HL-60/S4 (cell line): ENCODE data around the gene CLCN6.

Source experiments
- in situ Hi-C: fragments of 300-500 bp; cut with MboI; formaldehyde crosslinking; loops from 2 replicates; pipeline ENCODE4 v1.14.3; 2022; ENCODE audit warnings: low sequenced_read_pairs

CLCN6 gene

DNA sequence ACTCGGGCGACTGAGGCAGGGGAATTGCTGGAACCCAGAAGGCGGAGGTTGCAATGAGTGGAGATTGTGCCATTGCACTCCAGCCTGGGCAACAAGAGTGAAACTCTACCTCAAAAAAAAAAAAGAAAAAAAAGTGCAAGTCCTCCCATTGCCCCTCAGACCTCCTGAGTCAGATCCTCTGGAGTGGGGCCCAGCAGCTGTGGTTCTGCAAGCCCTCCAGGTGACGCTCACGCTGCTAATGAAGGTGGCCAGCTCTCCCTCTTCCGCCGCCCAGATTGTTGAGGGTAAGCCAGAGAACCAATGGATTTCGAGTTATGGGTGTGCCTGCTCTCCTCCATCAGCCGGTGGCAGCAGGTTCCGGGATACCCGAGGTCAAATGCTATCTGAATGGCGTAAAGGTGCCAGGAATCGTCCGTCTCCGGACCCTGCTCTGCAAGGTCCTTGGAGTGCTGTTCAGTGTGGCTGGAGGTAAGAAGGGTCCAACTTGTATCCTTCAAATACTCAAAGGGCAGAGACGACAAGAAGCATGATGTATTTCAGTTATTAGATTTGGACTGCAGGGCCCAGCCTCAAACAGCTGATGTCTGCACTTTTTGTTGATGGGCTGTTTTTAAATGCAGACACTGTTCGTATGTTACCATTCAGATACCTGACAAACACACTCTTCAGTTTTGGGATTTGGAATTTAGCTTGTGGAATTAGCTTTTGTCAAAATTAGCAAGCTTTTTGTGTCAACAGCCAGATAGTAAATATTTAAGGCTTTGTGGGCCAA, 17.6 kb downstream of the CLCN6 start:
- in situ Hi-C loops, result no loop called here

GRCh38 chr1:11825131-11825530, 19.1 kb downstream of the CLCN6 start:
- in situ Hi-C loops, result no loop called here

- in situ Hi-C loops, result no loop called here
Measured at GRCh38 chr1:11826946-11827345, 21.0 kb downstream of the CLCN6 start.

DNA sequence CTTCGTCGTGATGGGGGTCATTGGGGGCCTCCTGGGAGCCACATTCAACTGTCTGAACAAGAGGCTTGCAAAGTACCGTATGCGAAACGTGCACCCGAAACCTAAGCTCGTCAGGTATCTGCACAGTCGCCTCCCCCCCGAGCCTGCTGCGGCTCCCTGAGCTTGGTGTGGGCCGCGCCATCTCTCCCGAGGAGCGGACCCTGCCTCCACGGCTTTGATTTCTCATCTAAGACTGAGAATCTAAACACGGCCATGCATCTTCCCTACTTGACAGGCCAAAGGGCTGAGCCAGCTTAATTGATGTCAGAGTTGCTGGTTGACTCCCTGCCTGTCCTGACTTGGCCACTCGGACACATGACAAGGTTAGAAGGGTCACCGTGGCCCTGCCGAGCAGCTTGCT, 22.5 kb downstream of the CLCN6 start:
- in situ Hi-C loops, result no loop called here

DNA sequence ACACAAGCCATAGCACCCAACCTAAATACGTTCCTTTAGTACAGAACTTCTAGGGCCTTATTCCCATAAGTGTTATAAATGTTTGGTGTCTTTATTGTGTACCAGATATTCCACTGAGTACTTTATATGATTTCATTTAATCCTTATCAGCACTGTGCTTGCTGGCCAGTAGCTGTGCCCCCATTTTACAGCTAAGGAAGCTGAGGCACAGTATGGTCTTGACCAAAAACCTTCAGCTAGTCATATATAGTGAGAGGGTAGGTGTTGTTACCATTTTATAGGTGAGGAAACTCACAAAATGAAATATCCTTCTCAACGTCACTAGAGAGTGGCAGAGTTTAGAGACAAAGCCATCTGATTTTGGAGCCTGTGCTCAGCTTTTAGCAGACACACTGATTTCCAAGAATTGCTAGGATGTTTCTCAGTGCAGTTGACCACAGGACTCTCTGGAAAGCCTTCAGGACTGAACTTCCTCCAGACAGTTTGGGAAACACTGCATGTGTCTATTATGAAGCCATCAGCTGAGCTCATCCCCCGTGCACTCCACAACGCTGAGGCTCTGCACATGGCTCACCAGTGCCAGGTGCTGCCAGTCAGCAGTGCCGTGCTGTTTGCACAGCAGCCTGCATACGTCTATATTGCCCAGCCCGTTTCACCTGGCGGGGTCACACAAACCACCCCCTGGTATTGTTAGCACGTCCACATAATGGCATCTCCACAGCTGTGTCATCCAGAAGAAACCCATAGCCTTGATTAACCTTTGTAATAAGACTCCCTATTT, 26.1 kb downstream of the CLCN6 start:
- in situ Hi-C loops, result no loop called here

- in situ Hi-C loops, result no loop called here
Measured at GRCh38 chr1:11833497-11833896, 27.5 kb downstream of the CLCN6 start.

- in situ Hi-C loops, result no loop called here
Measured at GRCh38 chr1:11833900-11834299, 27.9 kb downstream of the CLCN6 start.

DNA sequence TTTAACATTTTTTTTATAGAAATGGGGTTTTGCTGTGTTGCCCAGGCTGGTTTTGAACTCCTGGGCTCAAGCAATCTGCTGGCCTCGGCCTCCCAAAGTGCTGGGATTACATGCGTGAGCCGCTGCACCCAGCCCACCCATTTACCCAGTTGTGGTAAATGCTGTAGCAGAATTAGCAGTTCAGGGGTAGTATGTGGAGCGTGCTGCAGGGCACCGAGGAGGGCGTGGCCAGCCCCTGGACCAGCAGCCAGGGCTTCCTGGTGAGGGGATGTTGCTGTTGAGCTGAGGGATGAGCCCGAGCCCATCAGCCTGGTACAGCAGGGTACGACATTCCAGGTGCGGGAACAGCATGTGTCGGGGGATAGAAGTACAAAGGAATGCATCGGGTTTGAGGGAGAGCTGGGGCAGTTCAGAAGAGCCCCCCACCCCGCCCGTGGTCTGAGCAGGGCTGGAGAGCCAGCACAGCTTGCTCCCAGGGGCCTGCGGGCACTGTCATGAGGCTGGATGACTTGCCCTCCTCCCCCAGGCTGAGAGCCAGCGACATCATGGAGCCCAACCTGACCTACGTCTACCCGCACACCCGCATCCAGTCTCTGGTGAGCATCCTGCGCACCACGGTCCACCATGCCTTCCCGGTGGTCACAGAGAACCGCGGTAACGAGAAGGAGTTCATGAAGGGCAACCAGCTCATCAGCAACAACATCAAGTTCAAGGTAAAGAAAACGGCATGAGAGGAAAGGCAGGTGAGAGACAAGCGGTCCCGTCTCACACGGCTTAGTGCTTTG, 29.6 kb downstream of the CLCN6 start:
- in situ Hi-C loops, result no loop called here

DNA sequence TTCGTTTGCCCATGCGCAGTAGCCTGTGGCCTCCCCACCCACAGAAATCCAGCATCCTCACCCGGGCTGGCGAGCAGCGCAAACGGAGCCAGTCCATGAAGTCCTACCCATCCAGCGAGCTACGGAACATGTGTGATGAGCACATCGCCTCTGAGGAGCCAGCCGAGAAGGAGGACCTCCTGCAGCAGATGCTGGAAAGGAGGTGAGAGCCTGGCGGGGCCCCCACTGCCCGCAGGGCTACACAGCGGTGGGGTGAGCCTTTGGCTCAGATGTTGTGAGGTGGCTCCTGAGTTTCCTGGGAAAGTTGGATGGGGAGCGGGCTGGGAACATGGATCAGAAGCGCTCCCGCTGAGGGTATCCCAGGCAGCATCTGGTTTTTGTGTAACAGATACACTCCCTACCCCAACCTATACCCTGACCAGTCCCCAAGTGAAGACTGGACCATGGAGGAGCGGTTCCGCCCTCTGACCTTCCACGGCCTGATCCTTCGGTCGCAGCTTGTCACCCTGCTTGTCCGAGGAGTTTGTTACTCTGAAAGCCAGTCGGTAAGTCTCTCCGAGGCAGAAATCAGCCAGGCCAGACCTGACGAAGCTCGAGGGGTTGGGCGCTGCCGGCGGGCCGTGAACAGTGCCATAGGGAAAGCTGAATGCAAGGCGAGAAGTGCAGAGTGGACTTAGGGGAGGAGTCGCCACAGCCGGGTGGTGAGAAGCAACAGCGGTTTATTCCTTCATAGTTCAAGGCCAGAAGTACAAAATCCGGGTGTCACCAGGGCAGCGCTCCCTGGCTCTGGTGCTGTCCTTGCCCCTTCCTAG, 31.2 kb downstream of the CLCN6 start:
- in situ Hi-C loops, result no loop called here

GRCh38 chr1:11837767-11838348, 31.9 kb downstream of the CLCN6 start:
- in situ Hi-C loops, result no loop called here

- in situ Hi-C loops, result no loop called here
Measured at GRCh38 chr1:11838349-11839272, 32.6 kb downstream of the CLCN6 start.

DNA sequence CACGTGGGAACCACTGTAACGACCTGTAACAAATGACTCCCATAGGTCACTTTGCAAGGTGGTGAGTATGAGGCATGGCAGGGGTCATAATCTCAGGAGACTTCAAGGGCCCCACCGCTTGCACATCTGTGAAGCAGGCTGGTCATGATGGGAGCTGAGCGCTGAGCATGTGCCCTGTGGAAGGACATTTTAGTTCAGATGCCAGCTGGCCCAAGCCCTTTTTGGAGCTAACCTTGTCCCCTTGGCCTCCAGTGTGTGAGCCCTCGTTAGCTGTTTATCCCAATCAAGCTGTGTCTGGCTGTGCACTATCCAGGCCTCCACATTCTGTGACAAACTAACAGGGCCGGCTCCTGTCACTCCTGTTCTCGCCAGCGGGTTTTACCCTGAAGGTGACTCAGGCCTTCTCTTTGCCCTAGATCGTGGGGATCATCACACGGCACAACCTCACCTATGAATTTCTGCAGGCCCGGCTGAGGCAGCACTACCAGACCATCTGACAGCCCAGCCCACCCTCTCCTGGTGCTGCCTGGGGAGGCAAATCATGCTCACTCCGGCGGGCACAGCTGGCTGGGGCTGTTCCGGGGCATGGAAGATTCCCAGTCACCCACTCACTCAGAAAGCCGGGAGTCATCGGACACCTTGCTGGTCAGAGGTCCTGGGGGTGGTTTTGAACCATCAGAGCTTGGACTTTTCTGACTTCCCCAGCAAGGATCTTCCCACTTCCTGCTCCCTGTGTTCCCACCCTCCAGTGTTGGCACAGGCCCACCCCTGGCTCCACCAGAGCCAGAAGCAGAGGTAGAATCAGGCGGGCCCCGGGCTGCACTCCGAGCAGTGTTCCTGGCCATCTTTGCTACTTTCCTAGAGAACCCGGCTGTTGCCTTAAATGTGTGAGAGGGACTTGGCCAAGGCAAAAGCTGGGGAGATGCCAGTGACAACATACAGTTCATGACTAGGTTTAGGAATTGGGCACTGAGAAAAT, 34.0 kb downstream of the CLCN6 start:
- in situ Hi-C loops, result loop anchor here (5.0 kb wide), 1 partner anchor 52 kb away; no protein-coding TSS in a partner anchor

DNA sequence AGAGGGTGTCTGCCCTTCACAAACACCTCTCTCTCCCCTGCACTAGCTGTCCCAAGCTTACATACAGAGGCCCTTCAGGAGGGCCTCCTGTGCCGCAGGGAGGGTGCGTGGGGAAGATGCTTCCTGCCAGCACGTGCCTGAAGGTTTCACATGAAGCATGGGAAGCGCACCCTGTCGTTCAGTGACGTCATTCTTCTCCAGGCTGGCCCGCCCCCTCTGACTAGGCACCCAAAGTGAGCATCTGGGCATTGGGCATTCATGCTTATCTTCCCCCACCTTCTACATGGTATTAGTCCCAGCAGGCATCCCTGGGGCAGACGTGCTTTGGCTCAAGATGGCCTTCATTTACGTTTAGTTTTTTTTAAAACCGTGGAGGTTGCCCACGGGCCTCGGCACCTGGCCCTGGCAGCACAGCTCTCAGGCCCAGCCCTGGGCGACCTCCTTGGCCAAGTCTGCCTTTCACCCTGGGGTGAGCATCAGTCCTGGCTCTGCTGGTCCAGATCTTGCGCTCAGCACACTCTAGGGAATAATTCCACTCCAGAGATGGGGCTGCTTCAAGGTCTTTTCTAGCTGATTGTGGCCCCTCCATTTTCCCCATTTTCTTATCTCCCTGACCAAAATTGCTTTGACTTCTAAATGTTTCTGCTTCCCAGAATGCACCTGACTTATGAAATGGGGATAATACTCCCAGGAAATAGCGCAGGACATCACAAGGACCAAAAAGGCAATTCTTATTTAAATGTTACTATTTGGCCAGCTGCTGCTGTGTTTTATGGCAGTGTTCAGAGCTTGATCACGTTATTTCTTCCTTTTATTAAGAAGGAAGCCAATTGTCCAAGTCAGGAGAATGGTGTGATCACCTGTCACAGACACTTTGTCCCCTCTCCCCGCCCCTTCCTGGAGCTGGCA, 35.5 kb downstream of the CLCN6 start:
- in situ Hi-C loops, result loop anchor here (5.0 kb wide), 1 partner anchor 51 kb away; no protein-coding TSS in a partner anchor

DNA sequence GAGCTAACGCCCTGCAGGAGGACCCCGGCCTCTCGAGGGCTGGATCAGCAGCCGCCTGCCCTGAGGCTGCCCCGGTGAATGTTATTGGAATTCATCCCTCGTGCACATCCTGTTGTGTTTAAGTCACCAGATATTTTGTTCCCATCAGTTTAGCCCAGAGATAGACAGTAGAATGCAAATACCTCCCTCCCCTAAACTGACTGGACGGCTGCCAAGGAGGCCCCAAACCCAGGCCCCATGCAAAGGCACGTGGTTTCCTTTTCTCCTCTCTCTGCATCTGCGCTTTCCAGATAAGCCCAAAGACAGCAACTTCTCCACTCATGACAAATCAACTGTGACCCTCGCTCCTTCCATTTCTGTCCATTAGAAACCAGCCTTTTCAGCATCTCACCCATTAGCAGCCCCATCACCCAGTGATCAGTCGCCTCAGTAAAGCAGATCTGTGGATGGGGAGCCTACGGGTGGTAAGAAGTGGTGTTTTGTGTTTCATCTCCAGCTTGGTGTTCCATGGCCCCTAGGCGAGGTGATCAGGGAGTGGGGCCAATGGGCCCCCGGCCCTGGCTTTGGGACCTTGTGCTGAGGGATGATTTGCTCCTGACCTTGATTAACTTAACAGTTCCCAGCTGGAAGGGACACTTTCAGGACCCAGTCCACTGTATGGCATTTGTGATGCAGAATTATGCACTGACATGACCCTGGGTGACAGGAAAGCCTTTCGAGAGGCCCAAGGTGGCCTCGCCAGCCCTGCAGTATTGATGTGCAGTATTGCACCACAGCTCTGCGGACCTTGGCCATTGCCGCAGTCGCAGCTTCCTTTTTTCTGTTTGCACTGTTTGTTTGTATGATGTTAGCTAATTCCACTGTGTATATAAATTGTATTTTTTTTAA, 36.4 kb downstream of the CLCN6 start:
- in situ Hi-C loops, result loop anchor here (5.0 kb wide), 1 partner anchor 50 kb away; no protein-coding TSS in a partner anchor

DNA sequence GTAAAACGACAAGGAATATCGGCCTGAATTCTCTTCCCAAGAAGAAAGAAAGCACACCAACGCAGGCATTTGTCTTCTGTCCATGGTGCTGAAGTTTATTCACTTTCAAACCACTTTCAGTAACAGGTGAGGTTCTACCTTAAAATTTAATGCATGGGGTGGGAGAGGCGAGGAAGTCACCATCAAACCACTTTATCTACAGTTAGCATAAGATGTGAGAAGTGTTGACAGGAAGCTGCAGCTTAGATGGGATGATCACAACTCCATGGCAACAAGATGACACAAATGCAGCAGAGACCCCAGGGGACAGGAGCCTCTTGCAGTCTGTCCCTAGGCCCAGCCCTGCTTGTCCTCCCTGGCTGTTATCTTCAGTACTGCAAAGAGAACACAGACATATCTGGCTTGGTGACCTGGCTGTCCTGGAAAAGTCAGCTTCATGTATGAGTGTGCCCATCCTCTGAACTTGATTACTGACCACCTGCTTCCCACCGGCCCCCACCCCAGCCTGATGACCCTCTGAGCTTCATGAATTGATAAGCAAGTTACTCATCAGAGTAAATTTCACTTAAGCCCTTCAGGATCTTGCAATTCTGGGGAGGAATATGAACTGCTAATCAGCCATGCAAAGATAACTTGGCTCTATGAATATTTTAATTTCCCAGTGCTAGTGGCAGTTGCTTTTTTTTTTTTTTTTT, 39.8 kb downstream of the CLCN6 start:
- in situ Hi-C loops, result no loop called here
